Activated naive CD4-positive, alpha-beta T cell treated with Interleukin-2 at 50 U/mL for 16 hours (primary cell): ENCODE measurements around the gene ABLIM1.

ENCODE experiments used
- DNase-seq: peaks from one replicate; pipeline ENCODE4 v3.0.0-alpha.2; 2020

ABLIM1 gene

GRCh38 chr10:114482480-114483304 lies 175.4 kb downstream of the ABLIM1 start:
- no peak for DNase-seq

DNA sequence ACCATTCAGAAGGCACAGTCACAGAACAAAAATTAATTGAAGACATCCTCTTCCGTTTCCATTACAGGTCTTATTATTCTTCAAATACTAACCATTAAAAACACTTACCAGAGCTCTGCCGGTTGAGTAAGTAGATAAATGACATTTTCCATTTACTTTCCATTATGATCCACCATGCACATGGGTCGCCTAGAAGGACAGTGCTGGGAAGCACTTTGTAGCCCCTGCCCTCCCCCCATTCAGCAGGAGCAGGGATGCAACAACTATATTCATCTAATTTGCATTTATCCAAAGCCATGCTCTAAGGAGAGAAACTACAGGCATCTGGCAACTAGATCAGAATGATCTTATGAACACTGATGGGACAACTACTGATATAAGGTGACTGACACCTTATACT lies 177.0 kb downstream of the ABLIM1 start:
- no peak for DNase-seq

DNA sequence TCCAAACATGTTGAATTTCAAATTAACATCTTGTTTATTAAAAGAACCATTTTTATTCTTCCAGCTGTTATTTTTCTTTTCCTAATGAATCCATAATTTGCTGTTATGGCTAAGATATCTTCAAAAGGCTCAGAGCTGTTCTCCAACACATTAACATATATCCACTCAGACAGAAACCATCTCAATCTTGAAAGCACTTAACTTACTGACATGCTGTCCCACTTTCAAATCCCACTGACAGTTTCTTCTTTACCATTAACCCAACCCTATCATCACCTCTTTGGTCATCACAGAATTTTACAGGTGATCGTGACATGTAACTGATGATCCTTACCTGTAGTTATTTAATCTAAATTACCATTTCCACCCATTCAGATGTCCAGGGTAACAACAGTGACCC lies 178.2 kb downstream of the ABLIM1 start:
- DNase-seq: no peak

- no peak for DNase-seq
These were observed 178.8 kb downstream of the ABLIM1 start for GRCh38 chr10:114479307-114479706.

DNA sequence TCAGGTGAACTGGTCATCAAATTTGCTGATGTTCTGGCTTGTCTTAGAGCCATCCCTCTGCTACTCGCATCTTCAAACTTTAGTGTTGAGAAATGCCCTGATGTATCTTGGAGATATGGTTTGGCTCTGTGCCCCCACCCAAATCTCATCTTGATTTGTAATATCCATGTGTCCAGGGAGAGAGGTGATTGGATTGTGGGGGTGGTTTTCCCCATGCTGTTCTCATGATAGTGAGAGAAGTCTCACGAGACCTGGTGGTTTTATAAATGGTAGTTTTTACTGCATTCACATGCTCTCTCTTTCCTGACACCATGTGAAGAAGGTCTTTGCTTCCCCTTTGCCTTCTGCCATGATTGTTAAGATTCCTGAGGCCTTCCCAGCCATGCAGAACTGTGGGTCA lies 179.8 kb downstream of the ABLIM1 start:
- DNase-seq: no peak

DNA sequence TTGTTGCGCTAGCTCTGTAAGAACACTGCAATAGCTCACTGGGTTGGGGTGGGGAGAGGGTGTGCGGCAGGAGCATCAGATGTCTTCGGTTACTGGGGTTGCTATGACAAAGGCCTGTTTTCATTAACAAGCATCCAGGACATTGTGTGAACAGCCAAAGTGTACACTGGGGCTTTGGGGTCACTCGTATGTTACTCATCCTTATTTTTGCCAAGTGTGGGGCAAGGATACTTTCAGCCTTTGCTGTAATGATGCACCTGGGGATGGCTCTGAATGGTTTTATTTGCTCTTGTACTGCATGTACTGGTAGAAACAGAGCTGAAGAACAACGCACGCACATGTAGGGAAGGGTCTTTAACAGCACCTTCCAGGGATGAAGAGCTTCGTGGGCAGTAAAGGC lies 180.8 kb downstream of the ABLIM1 start:
- no peak for DNase-seq

DNA sequence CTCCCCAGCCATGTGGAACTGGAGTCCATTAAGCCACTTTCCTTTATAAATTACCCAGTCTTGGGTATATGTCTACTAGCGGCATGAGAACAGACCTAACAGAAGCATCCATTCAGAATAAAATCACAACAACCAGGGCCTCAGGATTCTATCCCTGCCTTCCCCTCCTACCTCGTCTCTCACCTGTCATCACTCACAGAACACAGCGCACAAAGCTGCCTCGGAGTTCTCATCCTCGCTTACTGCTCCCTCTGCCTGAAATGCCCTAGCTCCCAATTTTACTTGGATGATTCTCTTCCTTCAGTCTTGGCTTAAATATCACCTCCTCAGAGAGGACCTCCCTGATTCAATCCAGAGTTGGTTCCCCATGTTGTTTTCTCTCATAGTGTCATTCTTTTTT lies 183.1 kb downstream of the ABLIM1 start:
- no peak for DNase-seq

GRCh38 chr10:114473776-114474175 lies 184.3 kb downstream of the ABLIM1 start:
- DNase-seq: no peak

- DNase-seq: no peak
These were observed 185.2 kb downstream of the ABLIM1 start for GRCh38 chr10:114472877-114473253.

DNA sequence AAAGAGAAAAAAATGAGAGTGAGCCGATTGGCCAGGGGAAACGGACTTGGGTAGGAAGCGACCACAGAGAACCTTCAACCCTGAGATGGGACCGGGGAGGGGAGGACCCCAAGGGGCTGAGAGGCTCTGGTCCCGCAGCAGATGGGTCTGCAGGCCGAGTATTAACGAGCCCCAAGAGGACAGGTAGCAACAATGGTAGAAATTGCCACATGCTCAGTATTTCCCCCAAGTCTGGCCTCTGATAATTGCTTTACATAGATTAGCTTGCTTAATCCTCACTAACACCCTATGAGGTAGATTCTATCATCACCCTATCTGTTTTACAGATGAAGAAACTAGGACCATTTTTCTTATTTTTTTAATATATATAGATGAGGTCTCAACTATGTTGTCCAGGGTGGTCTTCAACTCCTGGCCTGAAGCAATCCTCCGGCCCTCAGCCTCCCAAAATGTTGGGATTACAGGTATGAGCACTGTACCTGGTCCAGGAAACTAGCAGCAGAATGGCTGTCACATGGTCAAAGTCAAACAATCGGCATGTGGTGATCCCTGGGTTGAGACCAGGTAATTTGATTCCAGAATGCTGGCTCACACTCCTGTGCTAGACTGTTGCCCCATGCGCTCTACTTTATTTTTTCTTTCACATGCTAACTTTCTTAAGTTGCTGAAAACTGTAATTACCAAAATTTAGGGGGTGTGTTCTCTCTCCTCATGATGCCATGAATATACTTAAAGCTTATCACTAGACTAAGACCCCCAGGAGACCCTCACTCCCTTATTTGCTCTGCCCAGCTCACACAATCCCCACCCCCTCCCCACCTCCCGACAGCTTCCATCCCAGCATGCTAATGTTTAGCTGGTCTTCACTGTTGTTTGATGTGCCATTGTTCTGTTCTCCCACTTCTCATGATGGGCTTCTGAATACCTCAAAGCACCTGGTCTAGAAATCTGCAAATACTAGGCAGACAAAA lies 185.9 kb downstream of the ABLIM1 start:
- DNase-seq: no peak

DNA sequence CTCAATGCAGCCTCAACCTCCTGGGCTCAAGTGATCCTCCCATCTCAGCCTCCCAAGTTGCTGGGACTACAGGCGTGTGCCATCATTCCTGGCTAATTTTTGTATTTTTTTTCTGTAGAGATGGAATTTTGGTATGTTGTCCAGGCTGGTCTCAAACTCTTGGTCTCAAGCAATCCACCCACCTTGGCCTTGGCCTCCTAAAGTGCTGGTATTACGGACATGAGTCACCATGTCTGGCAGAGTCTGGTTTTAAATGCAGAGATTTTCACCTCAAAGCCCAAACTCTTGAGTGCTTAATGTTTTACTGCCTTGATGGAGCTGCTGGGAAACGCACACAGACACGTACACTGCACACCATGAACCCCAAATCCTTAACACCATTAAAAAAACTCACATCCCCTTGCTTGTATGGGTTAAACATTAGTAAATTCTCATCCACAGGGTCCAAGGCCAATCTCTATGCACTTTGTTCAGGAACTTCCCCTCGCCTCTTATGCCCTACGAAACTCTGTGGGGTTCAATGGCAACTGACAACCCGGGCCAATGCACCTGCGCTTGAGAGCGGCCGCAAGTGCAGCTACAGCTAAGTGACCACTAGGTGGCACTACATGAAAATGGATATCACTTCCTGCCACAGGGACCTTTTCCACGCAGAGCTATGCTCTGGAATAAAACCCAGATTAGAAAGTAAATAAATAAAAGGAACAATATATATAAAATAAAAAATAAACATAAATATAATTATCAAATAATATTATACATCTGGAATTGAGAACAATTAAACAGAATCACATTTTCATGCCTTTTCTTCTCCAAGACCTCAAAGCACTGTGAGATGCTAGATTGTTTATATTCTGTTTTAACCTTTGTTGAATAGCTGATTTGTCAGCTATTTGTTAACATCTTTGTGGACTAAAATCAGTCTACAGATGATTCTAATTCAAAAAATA lies 186.8 kb downstream of the ABLIM1 start:
- peak; percentile 66 for DNase-seq

DNA sequence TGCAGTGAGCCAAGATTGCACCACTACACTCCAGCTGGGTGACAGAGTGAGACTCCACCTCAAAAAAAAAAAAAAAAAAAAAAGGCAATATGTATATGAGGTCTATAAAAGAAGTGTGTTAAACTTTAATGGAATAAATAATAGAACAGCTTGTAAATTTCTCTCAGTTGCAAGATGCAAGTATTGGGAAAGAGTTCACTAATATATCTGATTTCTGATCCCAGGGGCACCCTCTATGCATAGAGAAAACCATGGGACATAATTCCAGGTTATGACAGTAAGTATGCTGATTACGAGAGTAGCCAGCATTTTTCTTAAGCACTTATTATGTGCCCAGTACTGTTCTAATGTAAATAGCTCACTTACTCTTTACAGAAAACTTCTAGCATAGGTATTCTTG lies 187.7 kb downstream of the ABLIM1 start:
- no peak for DNase-seq

DNA sequence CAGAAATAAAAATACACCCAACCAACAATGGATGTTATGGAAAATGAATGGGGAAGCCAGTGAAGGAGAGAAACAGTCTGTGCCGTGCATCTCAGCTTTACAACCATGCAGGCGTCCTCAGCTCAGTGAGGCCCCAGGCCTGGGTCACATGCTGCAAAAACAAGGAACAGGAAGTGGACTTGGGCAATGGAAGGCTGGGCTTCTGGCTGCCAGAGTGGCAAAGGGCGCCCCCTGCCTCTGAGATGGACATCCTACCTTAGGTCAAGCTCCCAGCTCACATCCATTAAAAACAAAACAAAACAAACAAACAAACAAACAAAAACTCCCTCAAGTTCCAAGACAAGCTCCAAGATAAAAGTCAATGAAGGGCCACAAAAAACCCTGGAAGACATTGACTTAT lies 199.1 kb downstream of the ABLIM1 start:
- no peak for DNase-seq

GRCh38 chr10:114458216-114458920 lies 199.7 kb downstream of the ABLIM1 start:
- DNase-seq: no peak

GRCh38 chr10:114453576-114453975 lies 204.5 kb downstream of the ABLIM1 start:
- DNase-seq: no peak

DNA sequence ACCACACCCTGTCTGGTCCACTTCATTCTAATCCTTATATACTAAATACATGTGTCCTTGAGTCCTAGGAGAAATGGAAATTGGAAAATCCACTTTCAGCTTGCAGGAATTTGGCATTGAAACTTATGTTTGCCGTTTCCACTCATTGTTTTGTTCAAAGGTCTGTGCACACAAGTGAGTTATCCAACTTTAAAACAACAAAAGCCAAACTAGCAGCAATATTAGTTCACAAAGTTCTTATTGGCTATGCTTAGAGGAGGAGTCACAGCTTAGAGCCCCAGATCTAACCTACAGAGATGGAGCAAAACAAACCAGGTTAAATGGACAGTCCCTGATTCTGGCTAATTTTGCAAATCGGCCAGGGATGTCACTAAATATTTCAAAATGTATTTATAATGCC lies 209.2 kb downstream of the ABLIM1 start:
- DNase-seq: no peak

DNA sequence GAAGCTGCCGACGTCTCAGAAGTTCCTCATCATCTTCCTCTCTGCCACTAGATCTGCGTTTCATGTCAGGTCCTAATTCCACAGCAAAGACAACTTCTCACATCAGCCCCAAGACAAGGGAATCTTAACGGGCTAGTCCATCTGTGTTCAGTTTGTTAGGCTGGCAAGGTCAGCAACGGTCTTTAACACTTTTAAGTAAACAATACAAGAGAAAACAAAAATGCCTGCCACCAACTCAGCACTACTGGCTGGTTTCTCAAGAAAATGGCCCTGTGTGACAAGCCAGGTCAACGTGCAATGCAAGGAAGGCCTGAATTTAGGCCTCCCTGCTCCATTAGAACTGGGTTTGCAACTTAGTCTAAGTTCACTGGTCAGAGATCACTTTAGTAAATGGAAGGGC lies 212.7 kb downstream of the ABLIM1 start:
- no peak for DNase-seq

DNA sequence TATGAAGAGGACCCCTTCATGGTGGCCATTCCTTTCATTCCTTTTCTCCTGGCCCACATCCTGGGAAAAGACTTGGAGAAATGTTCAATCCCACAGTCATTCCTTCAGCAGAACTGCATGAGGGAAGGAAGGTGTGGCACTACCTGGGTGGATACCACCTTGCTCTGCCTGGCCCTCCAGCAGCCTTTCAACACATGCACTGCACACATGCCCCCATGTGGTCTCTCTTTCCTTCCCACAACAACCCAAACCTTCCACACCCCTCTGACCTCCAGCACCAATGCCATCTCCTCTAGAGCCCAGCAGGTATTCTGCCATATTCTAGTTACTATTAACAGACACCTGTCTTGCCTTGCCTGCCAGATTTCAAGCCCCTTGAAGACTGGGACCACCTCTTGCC lies 213.3 kb downstream of the ABLIM1 start:
- DNase-seq: no peak

DNA sequence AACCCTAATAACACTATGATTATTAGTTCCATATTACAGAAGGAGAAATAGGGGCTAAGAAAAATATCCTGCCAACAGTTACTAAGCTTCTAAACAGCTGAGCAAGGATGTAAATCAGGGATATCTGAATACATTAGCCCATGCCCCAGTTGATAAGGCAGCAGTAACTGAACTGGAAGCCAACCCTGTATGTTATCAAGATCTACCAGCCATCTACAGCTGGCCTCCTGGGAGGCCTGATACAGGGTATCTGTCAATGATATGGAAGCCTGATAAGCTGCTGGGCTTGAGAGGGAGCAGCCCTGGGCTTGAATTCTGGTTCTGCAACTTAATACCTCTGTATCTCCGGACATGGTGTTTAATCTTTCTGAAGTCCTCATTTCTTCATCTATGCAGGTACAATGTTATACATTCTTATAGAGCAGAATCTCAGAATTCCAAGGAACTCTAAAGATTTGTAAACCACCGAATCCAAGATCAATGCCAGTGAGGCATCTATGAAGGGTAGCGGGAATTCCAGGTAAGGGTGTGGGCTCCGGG lies 215.9 kb downstream of the ABLIM1 start:
- DNase-seq: no peak

GRCh38 chr10:114441107-114441506 lies 217.0 kb downstream of the ABLIM1 start:
- DNase-seq: no peak

GRCh38 chr10:114437473-114438292 lies 220.4 kb downstream of the ABLIM1 start:
- DNase-seq: no peak
